GM18520 (cell line): ENCODE results near the gene C2orf68.
"Not testable (repeated sequence)": the region's sequence is repeated elsewhere in the genome, so short reads cannot be mapped to it uniquely, and the experiment has no call there.

Source experiments
- ATAC-seq: cut with Tn5 transposase; IDR thresholded peaks from one replicate; pipeline ENCODE4 v1.9.1; 2021; ENCODE audit not compliant: unreplicated experiment

C2orf68 gene

DNA sequence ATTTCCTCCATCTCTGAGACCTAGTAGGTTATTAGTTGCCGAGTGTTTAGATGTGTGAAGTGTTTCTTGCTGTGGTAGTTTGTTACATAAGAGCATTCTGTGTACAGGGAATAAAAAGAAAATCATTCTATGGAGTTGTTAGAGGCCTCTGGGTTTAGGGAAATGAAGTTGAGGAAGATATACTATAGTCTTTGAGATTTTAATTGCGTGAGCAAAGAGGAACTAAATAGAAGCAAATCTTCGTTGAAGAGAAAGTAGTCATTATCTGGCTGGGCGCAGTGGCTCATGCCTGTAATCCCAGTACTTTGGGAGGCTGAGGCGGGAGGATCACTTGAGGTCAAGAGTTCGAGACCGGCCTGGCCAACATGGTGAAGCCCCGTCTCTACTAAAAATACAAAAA, 23.1 kb upstream of the C2orf68 start:
- ATAC-seq = no peak

DNA sequence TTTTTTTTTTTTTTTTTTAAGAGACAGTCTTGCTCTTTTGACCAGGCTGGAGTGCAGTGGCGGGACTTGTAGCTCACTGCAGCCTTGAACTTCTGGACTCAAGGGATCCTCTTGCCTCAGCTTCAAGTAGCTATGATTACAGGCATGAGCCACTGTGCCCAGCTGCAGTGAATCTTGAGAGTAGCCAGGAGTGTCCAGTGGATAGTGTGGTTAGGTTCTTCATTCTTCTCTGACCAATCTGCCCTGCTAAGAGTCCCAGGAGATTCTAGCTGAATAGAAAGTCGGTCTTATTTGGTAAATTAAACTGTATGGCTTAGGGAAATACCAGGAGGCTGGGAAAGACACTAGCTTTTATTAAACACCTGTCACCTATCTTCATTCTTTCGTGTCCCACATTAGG, 19.4 kb upstream of the C2orf68 start:
- no peak for ATAC-seq

DNA sequence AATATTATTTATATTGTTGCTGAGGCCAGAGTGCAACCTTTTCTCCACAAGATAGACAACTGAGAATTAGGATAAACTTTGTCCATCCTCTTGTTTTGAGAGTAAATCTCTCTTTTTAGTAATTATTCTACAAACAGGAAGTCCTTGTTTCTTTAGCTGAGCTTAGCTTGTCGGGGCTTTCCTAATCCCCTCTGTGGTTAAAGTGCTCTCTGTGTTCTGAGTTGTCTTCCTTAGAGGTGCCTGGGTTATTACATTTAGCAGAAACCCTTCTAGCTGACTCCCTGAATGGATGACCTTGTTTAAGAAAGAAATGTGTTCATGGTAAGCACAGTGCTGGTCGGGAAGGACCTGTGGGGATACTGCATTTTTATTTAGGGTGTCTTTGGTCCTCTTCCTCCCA, 16.8 kb upstream of the C2orf68 start:
- no peak for ATAC-seq

DNA sequence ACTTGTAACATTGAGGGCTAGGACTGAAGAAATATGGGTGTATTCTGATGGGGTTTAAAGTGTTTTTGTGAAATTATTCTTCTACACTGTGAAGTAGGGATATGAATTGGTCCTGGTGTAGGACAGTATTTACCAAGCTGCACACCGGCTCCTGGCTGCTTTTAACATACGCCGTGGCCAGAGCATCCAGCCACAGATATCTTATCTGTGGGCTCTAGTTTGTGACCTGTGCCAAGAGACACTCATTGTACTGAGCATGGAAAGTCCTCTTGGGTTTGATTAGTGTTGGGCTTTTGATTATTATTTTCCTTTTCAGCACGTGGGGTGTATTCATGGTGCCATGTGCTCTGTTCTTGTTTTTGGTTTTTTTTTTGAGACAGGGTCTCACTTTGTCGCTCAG, 12.1 kb upstream of the C2orf68 start:
- ATAC-seq = no peak

DNA sequence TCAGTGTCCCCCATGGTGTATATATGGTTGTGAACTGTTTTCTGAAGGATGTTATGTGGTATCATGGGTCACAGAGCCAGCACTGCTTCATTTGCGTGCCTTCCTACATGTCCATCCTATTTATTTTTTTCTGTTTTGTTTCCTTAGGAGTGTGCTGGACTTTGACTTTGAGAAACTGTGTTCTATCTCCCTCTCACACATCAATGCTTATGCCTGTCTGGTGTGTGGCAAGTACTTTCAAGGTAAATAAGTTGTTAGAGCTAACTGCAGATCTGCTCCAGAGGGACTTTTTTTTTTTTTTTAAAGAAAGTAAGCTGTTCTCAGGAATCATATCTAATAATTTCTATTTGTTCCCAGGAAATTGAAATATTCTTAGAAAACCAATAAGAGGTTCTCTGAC, 9.5 kb upstream of the C2orf68 start:
- no peak for ATAC-seq

DNA sequence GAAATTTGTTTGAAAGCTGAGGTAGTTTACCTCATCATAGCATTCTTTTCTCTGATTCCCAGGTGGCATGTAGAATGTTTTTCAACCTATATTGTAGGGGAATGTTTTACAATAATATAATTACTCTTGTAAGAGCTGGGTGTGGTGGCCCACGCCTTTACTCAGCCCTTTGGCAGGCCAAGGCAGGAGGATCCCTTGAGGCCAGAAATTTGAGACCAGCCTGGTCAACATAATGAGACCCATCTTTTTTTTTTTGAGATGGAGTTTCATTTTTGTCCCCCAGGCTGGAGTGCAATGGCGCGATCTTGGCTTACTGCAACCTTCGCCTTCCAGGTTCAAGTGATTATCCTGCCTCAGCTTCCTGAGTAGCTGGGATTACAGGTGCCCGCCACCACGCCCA, 7.8 kb upstream of the C2orf68 start:
- no peak for ATAC-seq

DNA sequence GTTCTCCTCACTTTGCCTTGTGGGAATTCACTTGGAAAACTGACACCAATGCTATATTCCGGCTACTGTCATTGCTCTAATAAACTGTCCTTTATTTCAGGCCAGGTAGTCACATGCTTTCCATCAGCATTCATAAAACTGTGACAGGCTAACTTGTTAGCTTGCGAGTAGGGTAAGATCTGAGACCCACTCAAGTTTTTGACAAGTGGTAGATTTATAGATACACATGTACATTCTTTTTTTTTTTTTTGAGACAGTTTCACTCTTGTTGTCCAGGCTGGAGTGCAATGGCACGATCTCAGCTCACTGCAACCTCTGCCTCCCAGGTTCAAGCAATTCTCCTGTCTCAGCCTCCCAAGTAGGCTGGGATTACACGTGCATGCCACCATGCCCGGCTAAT, 5.9 kb upstream of the C2orf68 start:
- not testable (repeated sequence) for ATAC-seq

DNA sequence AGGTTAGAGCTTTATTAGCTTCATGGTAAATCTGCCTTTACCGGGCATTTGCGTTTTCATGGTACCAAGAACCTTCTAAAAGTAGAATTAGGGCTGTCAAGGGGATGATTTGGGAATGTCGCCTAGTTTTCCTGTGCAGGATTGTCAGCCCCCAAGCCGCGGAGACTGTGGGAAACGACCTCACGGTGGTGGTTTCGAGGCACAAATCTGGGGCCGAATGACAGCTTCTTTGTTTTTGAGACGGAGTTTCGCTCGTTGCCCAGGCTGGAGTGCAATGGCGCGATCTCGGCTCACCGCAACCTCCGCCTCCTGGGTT, 3.5 kb upstream of the C2orf68 start:
- no peak for ATAC-seq

DNA sequence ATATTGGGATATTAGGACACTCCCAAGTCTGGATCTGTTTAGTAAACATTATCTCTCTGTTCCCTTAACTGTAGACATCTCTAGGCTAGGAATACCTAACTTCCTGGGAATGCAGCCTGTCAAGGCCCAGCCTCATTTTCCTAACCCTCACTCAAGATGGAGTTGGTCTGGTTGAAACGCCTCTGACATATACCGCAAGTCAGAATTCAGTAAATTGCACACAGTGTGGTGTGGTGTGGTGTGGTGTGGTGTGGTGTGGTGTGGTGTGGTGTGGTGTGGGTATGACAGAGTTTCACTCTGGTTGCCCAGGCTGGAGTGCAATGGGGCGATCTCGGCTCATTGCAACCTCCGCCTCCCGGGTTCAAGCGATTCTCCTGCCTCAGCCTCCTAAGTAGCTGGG, 2.9 kb upstream of the C2orf68 start:
- not testable (repeated sequence) for ATAC-seq

DNA sequence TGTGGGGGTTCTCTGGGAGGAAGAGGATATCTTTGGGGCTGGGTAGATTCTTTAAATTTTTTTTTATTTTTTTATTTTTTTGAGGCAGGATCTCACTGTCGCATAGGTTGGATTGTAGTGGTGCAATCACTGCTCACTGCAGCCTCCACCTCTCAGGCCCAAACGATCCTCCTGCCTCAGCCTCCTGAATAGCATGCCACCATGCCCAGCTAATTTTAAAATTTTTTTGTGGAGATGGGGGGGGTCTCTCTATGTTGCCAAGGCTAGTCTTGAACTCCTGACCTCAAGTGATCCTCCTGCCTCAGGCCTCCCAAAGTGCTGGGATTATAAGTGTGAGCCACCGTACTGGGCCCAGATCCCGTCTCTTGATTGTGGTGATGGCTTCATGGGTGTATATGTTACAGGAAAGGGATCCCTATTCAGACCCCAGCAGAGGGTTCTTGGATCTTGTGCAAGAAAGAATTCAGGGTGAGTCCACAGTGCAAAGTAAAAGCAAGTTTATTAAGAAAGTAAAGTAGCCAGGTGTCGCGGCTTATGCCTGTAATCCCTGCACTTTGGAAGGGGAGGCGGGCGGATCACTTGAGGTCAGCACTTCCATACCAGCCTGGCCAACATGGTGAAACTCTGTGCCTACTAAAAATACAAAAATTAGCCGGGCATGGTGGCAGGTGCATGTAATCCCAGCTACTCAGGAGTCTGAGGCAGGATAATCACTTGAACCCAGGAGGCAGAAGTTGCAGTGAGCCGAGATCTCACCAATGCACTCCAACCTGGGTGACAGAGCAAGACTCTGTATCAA, 2.0 kb upstream of the C2orf68 start:
- ATAC-seq = no peak

DNA sequence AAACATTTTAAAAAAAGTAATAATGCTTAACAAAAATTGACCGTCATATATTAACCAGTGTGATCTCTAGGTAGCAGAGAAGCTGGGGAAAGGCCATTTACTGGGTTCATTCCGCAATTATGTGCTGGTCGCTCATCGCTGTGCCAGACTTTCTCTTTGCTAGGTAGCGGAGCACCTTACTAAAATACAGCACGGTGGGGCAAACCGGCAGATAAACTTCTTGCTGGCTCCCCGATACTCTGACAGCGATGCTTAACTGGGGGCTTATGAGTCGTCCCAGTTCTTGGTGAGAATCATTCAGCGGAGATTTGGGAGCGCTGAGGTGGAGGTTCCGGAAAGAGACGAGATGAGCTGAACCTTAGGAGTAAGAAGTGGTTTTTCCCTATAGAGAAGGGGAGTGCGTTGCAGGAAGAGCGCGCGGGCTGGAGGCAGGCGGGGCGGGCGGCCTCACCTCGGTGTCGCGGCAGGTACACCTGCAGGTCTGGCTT, 605 bp downstream of the C2orf68 start:
- no peak for ATAC-seq

DNA sequence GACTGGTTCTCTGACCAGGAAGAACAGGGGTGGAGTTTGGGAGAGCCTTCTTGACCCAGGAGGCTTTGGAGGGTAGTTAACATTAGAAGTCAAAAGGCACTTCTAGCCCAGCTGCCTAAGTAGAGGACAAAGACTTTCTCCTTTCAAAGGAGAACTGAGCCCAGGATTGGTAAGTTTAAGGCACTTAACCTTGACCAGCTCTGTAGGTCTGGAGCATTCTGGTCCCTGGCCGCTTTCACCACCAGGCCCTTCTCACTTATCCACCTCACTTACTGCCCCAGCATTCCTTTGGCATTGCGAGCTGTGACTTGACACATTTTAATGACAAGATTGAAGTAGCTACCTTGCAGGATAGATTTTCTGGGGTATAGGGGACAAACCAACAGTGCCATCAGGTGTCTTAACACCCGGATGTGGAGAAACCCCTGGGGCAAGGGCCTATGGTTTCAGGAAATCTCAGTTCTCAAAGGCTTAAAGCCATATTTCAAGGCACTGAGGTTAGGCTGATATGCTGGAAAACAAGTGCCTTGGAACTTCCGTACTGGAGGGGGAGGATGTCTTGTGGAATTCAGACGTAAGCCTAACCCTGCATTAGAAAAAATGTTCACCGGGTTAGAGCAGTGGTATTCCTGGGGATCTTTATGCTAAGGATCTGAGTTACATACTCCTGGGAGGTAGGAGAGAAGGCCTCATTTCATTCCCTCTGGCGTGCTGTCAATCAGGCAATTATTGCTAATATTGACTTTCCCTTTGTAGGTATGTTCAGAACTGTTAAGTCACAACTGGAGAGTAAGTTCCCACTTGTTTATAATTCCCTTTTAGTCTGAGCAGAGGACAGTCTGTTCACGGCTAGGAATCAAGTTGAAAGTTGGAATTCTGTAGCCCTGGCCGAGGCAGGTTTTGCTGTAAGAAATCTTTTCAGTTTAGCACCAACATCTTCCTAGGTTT, 4.3 kb downstream of the C2orf68 start:
- no peak for ATAC-seq

DNA sequence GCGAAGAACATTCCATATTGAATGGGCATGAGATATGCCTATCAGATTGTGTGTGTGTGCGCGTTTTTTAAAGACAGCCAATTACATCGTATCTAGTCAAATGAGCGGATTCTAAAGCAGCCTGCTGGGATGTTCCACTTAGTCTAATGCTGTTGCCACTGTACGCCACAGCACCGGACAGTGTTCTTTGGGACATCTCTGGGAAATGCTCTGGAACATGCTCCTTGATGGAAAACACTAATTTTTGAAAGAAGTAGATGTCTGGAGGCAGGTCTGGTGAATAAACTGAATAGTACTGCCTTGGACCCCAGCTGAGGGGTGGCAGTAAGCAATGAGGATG, 5.8 kb downstream of the C2orf68 start:
- no peak for ATAC-seq

DNA sequence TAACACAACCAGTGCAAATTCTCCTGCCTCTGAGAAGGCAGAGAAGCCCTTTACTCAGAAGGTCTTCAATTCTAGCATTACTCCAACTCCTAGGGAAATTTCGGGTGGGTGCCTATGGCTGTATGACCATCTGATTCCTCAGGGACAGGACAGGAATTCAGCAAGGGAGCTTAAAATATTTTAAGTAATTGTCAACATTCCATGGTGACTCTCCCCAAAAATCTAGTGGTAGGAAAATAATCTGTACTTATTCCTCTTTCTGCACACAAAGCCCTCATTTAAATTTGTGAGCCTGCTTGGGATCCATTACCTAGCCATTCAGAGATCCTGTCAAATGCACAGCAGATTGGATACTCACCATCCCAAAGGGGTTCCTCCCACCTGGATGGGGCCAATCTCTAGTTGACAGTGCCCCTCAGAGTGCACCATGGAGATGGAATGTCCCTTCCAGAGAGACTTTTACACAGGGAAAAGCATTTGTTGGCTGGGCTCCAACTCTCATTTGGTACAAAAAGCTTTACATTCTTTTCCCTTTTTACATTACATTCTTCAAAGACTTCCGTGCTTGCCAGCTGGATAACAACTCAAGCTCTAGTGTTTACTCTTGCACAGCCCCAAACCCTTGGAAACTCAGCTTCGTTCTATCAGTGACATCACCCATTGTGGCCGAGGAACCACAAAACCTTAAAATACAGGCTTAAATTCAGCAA, 6.3 kb downstream of the C2orf68 start:
- no peak for ATAC-seq

DNA sequence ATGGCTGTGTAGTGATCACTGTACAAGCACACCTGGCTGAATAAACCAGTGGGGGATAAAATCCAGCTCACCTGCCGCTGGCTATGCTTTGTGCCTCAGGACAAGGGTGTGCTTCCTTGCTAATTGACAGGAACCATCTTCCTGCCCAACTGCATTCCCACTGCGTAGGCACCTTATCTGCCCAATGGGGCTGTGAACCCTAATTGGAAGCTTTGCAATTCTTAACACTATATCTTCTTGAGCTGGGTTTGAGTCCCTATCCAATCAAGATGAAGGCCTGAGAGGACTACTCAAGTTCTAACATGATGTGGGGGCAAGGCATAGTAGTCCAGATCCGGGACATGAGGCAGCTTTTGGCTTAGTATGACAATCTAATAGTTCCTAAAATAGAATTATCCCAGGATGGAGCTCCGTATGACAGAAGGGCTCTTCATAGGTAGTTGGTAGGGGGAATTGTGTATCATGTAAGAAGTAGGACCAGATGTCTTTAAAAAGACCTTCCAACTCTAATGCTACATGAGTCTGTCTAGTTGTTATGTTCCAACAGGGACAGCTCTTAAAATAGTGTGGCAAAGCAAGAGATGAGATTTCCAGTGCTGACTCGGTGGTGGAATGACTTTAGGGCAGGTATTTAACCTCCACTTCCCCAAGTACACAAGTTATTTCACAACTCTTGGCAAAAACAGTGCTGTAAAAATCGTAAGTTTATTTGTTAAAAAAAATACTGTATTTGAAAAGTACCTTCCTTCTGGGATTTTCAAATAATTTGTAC, 7.1 kb downstream of the C2orf68 start:
- ATAC-seq = no peak

DNA sequence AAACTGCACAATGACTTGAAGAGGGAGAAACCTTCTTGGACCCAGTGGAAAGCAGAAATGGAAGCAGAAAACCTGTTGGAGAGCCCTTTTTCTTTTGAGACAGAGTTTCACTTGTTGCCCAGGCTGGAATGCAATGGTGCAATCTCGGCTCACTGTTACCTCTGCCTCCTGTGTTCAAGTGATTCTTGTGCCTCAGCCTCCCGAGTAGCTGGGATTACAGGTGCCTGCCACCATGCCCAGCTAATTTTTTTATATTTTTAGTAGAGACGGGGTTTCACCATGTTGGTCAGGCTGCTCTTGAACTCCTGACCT, 7.8 kb downstream of the C2orf68 start:
- ATAC-seq = not testable (repeated sequence)

DNA sequence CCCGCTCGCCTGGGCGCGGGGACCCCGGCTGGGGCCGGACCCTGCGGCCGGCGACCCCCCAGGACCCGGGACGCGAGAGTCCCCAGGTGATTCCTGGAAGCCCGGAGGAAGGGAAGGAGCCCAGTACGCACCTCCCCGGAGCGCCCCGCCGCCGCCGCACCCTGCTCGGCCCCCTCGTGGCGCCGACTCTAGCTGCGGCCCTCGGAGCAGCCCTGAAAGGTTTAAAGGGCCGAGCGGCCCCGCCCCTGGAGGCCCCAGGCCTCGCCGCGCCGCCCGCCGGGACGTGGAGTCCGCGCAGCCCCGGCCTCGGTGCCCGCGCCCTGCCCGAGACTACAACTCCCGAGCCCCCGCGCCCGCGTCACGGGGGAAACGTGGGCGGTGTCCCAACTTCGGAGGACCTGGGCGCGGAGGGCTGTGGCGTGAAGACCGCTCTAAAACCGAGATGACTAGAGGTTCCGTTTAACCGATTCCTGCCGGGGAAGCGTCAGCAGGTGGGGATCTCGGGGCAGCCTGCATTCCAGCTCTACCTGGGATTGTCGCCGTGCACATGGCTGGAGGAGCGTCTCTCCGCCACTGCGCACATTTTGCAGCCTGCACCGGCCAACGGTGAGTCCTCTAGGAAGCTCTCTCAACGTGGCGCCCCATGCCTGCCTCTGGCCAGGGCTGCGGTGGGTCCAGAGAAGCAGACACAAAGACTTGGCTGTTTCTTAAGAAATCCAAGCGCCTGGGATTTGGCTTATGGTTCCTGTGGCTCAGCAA, 9.2 kb downstream of the C2orf68 start, which contains the start of gene TMEM150A:
Gene TMEM150A (minus strand): TSS at position 223 of the 759 bp plus-strand sequence. CDS start 750 bp downstream, outside the sequence.
- peak; percentile 96 for ATAC-seq

DNA sequence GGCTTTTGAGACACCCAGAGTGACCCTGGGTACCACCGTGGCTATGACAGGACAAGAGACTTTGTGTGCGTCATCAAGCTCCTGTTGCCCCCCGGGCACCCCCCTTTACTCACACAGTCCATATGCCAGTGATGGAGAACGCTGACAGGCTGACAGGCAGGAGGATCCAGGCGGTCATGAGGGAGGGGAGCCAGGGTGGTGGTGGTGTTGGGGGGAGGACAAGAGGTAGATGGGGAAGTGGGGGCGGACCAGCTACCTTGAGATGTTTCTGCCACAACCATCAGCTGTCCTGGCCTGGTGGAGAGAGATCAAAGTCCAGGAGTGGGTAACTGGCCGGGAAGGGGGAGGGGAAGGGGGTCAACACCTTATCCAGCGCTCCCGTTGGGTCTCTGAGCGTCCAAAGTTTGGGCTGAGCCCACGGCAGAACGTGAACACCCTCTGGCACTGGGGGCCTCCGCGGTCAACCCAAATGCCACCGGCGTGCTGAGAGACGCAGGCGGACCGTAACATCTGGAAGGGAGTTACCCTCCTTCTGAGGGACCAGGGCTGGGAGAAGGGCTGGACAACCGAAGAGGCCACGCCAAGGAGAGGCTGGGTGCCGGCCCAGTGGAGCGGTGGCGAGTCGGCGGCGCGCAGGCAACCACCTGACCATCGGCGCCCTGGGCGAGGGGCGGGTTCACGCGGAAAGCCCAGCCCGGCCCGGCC, 9.9 kb downstream of the C2orf68 start:
- peak; percentile 23 for ATAC-seq

DNA sequence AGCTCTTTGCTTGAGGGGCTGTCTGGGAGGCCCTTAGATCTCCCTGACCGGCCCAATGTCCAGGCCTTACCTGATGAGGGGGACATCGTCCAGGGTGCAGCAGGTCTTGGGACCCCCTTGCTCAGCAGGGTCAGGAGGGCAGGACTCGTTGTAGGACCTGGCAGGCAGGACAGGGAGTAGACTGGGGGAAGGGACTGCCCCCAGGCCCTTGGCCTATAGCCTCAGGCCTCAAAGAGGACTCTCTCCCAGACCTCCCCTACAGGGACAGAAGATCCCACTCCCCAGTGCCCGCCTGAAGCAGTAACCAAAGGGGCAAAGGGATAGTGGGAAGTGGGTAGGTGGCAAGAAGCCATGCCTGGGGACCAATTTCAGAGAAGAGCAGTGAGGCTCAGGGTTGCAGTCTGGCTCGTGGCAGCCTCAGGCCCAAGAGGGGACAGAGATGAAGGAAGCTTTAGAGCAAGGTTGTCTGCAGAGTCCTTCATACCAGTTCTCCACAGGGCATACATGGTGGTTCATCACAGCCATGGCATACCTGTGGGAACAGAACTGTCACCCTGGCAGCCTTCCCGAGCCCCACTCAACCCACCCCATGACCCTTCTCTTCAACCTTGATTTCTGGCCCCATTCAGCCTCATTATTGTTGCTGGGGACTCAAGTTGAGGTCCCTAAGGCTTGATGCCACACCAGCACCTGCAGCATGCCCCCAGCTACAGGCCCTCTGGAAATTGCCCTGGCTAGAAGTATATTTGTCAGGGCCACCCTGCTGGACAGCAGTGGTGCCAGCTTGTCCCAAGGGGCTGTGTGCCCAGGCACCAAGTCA, 10.7 kb downstream of the C2orf68 start:
- no peak for ATAC-seq
